ENCODE data around the gene AGGF1.

GRCh38 chr5:77103457-77103856 is 73.3 kb downstream of the AGGF1 start:
- TF ChIP-seq CTCF (IDR thresholded peaks at IDR 0.05; ENCODE audit: low read length): no peak
- no peak for TF ChIP-seq EZH2 (IDR thresholded peaks at IDR 0.05; ENCODE audit: borderline replicate concordance, low read length)

Measured in OCI-LY1 (cell line).